ENCODE measurements around the gene CCDC107.
"Not testable (repeated sequence)": the region's sequence is repeated elsewhere in the genome, so short reads cannot be mapped to it uniquely, and the experiment has no call there.

The CCDC107 gene

GRCh38 chr9:35658137-35658967, at the start of gene CCDC107:
CCDC107 (plus strand) TSS chr9:35658292; CDS start chr9:35658380, 88 bp downstream.
- TF ChIP-seq, protein P1, sequence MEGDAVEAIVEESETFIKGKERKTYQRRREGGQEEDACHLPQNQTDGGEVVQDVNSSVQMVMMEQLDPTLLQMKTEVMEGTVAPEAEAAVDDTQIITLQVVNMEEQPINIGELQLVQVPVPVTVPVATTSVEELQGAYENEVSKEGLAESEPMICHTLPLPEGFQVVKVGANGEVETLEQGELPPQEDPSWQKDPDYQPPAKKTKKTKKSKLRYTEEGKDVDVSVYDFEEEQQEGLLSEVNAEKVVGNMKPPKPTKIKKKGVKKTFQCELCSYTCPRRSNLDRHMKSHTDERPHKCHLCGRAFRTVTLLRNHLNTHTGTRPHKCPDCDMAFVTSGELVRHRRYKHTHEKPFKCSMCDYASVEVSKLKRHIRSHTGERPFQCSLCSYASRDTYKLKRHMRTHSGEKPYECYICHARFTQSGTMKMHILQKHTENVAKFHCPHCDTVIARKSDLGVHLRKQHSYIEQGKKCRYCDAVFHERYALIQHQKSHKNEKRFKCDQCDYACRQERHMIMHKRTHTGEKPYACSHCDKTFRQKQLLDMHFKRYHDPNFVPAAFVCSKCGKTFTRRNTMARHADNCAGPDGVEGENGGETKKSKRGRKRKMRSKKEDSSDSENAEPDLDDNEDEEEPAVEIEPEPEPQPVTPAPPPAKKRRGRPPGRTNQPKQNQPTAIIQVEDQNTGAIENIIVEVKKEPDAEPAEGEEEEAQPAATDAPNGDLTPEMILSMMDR (IDR thresholded peaks at IDR 0.05; ENCODE audit: borderline replicate concordance, control extremely low read depth, extremely low read depth, insufficient read depth, missing control alignments) = peak; percentile 65
- peak; percentile 97 for DNase-seq (ENCODE audit: low spot score)
- in situ Hi-C loops (cut with MboI; ENCODE audit: low sequenced_read_pairs, unreplicated experiment) = no loop called here

DNA sequence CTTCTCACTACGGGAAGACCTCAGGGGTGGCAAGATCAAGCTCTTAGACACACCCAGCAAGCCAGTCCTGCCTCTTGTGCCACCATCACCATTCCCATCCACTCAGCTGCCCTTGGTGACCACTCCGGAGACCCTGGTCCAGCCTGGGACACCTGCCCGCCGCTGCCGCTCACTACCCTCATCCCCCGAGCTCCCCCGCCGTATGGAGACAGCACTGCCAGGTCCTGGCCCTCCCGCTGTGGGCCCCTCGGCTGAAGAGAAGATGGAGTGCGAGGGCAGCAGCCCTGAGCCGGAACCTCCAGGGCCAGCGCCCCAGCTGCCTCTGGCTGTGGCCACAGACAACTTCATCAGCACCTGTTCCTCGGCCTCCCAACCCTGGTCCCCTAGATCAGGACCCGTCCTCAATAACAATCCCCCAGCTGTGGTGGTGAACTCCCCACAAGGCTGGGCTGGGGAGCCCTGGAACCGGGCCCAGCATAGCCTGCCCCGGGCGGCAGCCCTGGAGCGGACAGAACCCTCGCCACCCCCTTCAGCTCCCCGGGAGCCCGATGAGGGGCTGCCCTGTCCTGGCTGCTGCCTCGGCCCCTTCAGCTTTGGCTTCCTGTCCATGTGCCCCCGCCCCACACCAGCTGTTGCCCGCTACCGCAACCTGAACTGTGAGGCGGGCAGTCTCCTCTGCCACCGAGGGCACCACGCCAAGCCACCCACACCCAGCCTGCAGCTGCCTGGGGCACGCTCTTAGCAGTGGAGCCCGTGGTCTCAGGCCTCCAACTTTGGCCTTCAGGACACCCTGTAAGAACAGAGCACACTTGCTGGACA, 48.9 kb upstream of the CCDC107 start:
- no peak for DNase-seq (ENCODE audit: low spot score)
- TF ChIP-seq, protein P1 (IDR thresholded peaks at IDR 0.05; ENCODE audit: borderline replicate concordance, control extremely low read depth, extremely low read depth, insufficient read depth, missing control alignments) = no peak
- in situ Hi-C loops (cut with MboI; ENCODE audit: low sequenced_read_pairs, unreplicated experiment) = no loop called here

DNA sequence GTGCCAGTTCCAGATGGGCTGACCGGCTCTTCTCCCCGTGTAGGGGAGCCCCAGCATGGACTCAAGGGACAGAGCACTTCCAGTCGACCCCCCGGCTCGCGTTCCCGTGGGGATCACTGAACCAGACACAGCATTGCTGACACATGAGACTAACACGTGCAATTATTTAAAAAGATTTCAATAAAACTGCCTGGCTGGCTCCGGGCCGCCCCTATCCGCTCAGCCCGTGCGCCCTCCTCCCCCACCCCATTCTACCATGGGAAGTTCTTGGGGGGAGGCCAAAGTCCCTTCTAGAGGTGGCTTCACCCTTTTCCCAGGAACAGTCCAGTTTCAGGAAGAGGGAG, 48.3 kb upstream of the CCDC107 start:
- no peak for DNase-seq (ENCODE audit: low spot score)
- TF ChIP-seq, protein P1 (IDR thresholded peaks at IDR 0.05; ENCODE audit: borderline replicate concordance, control extremely low read depth, extremely low read depth, insufficient read depth, missing control alignments) = no peak
- in situ Hi-C loops (cut with MboI; ENCODE audit: low sequenced_read_pairs, unreplicated experiment) = no loop called here

- no peak for DNase-seq (ENCODE audit: low spot score)
- TF ChIP-seq, protein P1 (IDR thresholded peaks at IDR 0.05; ENCODE audit: borderline replicate concordance, control extremely low read depth, extremely low read depth, insufficient read depth, missing control alignments) = peak; percentile 37
- in situ Hi-C loops (cut with MboI; ENCODE audit: low sequenced_read_pairs, unreplicated experiment) = no loop called here
These were observed 46.8 kb upstream of the CCDC107 start for GRCh38 chr9:35611230-35611797.

- in situ Hi-C loops (cut with MboI; ENCODE audit: low sequenced_read_pairs, unreplicated experiment) = not testable (repeated sequence)
These were observed 46.0 kb upstream of the CCDC107 start for GRCh38 chr9:35612066-35612465.

GRCh38 chr9:35612843-35613242, 45.2 kb upstream of the CCDC107 start:
- no peak for DNase-seq (ENCODE audit: low spot score)
- in situ Hi-C loops (cut with MboI; ENCODE audit: low sequenced_read_pairs, unreplicated experiment) = no loop called here
- TF ChIP-seq, protein P1 (IDR thresholded peaks at IDR 0.05; ENCODE audit: borderline replicate concordance, control extremely low read depth, extremely low read depth, insufficient read depth, missing control alignments) = no peak

More at GRCh38 chr9:35612066-35612465, 46.0 kb upstream of the CCDC107 start:
- not testable (repeated sequence) for DNase-seq (ENCODE audit: low spot score)
